ENCODE results near the gene DUSP16. TPM values are rescaled to one million over a fixed set of nuclear protein-coding genes. Genes with fewer than 3 reads are reported as not detected.

Gene DUSP16, protein sequence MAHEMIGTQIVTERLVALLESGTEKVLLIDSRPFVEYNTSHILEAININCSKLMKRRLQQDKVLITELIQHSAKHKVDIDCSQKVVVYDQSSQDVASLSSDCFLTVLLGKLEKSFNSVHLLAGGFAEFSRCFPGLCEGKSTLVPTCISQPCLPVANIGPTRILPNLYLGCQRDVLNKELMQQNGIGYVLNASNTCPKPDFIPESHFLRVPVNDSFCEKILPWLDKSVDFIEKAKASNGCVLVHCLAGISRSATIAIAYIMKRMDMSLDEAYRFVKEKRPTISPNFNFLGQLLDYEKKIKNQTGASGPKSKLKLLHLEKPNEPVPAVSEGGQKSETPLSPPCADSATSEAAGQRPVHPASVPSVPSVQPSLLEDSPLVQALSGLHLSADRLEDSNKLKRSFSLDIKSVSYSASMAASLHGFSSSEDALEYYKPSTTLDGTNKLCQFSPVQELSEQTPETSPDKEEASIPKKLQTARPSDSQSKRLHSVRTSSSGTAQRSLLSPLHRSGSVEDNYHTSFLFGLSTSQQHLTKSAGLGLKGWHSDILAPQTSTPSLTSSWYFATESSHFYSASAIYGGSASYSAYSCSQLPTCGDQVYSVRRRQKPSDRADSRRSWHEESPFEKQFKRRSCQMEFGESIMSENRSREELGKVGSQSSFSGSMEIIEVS
- total RNA-seq (10 to 100 TPM; 44.6 to 72.3 (median 61.0) TPM), total RNA-seq (71.1 to 416 (median 155) reads per million in 29 experiments)
- 36.8 TPM for total RNA-seq (2013)

DNA sequence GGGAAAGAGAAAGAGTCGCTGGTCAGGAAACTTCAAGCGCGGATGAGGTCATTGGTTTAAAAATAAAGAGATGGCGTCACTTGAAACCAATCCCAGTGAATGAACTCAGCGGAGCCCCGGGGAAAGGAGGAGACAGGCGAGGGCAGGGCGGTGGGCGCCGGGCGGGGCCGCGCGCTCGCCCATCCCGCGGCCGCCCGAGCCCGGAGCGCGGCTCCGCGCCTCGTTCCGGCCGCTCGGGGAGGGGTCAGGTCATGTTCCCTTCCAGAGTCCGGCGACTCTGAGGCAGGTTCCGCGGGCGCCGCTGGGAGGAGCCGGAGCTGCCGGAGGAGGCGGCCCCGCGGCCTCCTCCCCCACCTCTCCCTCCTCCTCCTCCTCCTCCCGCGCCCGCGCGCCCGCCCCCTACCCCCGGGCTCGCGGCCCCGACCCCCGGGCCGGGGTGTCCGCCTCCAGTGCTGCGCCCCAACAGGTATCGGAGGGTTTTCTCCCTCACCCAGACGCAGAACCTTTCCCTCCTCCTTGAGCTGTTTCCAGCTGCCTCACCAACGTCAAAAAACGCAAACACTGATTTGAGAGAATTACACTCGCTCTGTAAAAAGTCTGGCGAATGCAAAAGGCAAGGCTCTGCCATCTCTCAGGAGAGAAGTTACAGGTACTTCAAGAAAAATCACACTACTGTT is at the start of gene DUSP16:
TSS of gene DUSP16 (minus strand) at position 279 of the 677 bp plus-strand sequence. CDS start 41,765 bp downstream, outside the sequence.
- no peaks in the 10 kb centered on the region for H3K27me3 Mint-ChIP-seq
- peaks cover 13% of the 10 kb centered on the region for H3K36me3 Mint-ChIP-seq
- Histone ChIP-seq H3K36me3 (ENCODE audit: control insufficient read depth in 2 of 2, extremely low read depth in 1 of 2, insufficient read depth in 1 of 2, low read length in 1 of 2) (no peaks in the 10 kb centered on the region), H3K4me3 (ENCODE audit: control insufficient read depth in 1 of 2, extremely low read depth in 1 of 2, low read length in 1 of 2) (peak within 1 kb of the TSS; percentile 90 to 93), H3K27ac (ENCODE audit: low read length) (peak within 1 kb of the TSS; percentile 100), H3K4me1 (ENCODE audit: control insufficient read depth in 1 of 2, extremely low read depth in 1 of 2, insufficient read depth in 2 of 2, low read length in 2 of 2) (peaks cover 8 to 18% of the 10 kb centered on the region in 2 experiments), H3K9me3 (no peaks in the 10 kb centered on the region), H3K27me3 (replicated peaks in 1 of 2; ENCODE audit: control insufficient read depth in 2 of 2, extremely low read depth in 1 of 2, insufficient read depth in 2 of 2, low read length in 1 of 2) (no peaks in the 10 kb centered on the region)
- POLR2A ChIA-PET: interaction anchor here (0.6 to 1.8 kb wide), 14 partner anchors 9 to 249 kb away, joined by 3 to 9 read pairs (median 5); no protein-coding TSS in a partner anchor
- WGBS (ENCODE audit: insufficient coverage): 0% methylated on average over 17 of the region's 59 CpGs
- peaks cover 37 to 46% (median 40%) of the 10 kb centered on the region in 3 donors for H3K4me1 Mint-ChIP-seq
- peak within 1 kb of the TSS; percentile 92 to 93 for H3K27ac Mint-ChIP-seq
- peaks cover 0 to 6% (median 0%) of the 10 kb centered on the region in 3 donors for H3K9me3 Mint-ChIP-seq
- H3K4me3 Mint-ChIP-seq: peak within 1 kb of the TSS; percentile 83 to 89 (median 85)
- DNase-seq (peak; percentile 55 to 92 (median 77)), ATAC-seq (replicated peaks in 1 of 4) (peak; percentile 66 to 80 (median 69))
- CTCF ChIA-PET: interaction anchor here (0.6 to 2.7 kb wide), 11 partner anchors 44 to 205 kb away, joined by 3 to 14 read pairs (median 8); partner anchors contain the start of gene BORCS5 (in 1 of the 2)

DNA sequence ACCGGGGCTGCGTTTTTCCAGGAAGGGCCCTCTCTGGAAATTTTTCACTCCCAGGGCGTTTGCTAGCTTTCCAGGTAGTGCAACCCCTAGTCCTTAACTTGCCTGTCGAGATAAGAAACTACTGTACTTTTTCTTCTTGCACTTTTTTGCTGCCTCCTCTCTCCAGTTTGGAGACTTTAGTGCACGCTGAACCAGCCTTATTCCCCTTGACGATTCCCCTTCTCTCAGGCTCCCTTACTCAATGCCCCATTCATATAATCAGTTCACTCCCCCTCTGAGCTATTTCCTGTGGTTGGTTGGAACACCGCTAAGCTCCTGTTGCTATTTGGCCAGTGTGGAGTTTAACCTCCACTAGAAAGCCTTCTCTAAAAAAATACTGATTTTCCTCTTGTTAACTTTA is 49.7 kb upstream of the DUSP16 start:
- H3K27me3 ChIP-seq (replicated peaks in 1 of 2; ENCODE audit: control insufficient read depth in 2 of 2, extremely low read depth in 1 of 2, insufficient read depth in 2 of 2, low read length in 1 of 2): no peaks in the 10 kb centered on the region
- H3K9me3 ChIP-seq: no peaks in the 10 kb centered on the region
- Mint-ChIP-seq H3K4me1 (peaks cover 61 to 70% (median 68%) of the 10 kb centered on the region in 3 donors), H3K4me3 (peak overlapping the region; percentile 79 to 96 (median 87)), H3K36me3 (peaks cover 11% of the 10 kb centered on the region), H3K27me3 (no peaks in the 10 kb centered on the region), H3K9me3 (no peaks in the 10 kb centered on the region), H3K27ac (peak overlapping the region; percentile 98 to 99)
- peak overlapping the region; percentile 72 to 94 for H3K4me3 ChIP-seq (ENCODE audit: control insufficient read depth in 1 of 2, extremely low read depth in 1 of 2, low read length in 1 of 2)
- H3K36me3 ChIP-seq (ENCODE audit: control insufficient read depth in 2 of 2, extremely low read depth in 1 of 2, insufficient read depth in 1 of 2, low read length in 1 of 2): no peaks in the 10 kb centered on the region
- DNase-seq (peak in 8 of 35 experiments; percentile 5 to 56 (median 18)), ATAC-seq (replicated peaks in 1 of 4) (peak in 3 of 4 experiments; percentile 17 to 31 (median 19))
- ChIA-PET POLR2A (interaction anchor here (0.5 to 1.6 kb wide), 3 partner anchors 11 to 255 kb away, joined by 3 to 5 read pairs (median 4); partner anchors contain the start of gene BORCS5 (in 1 of the 2)), CTCF (interaction anchor here (0.5 to 2.0 kb wide), 5 partner anchors 20 to 522 kb away, joined by 3 to 7 read pairs (median 4); no protein-coding TSS in a partner anchor)
- WGBS (ENCODE audit: insufficient coverage): 0% methylated on average over 7 of the region's 7 CpGs
- H3K27ac ChIP-seq (ENCODE audit: low read length): peak overlapping the region; percentile 89
- H3K4me1 ChIP-seq (ENCODE audit: control insufficient read depth in 1 of 2, extremely low read depth in 1 of 2, insufficient read depth in 2 of 2, low read length in 2 of 2): peaks cover 32 to 38% of the 10 kb centered on the region in 2 experiments

DNA sequence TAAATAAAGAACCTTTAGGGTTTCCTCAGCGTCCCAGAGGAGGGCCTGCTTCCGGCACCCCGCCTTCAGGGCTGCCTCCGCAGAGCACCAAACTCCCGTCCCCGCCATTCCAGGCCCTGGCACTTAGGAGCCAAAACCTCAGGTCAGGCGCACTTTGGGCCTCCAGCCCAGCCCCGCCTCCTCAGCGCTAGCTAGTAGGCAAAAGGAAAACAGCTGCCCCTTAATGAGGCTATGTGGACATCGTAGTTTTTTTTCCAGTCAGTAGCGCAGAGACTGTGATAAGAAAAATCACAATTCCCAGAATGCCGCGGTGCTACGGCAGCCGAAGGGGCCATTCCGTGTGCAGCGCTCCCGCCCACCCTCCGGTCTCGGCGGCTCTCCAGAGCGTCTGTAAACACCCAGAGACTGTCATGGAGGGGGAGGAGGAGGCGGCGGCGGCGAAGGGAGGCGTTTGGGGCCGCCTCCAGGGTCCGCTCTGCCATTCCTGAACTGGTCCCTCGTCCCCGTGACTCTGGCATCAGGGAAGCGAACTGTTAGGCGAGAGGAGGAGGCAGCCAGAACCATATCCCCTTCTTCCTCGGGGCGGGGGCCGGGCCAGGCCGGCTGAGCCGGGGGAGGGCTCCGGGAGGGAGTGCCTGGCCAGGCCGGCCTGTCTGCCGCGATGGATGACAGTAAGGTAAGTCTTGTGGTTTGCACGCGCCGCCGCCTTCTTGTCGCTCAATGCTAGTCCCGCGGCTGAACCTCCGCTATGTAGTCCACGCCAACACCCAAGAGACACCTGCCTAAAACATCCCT is 49.0 kb upstream of the DUSP16 start, which contains the start of gene CREBL2:
TSS of gene CREBL2 (plus strand) at position 365 of the 795 bp plus-strand sequence. CDS start at position 662, 297 bp downstream.
- WGBS (ENCODE audit: insufficient coverage): 1% methylated on average over 42 of the region's 51 CpGs

DNA sequence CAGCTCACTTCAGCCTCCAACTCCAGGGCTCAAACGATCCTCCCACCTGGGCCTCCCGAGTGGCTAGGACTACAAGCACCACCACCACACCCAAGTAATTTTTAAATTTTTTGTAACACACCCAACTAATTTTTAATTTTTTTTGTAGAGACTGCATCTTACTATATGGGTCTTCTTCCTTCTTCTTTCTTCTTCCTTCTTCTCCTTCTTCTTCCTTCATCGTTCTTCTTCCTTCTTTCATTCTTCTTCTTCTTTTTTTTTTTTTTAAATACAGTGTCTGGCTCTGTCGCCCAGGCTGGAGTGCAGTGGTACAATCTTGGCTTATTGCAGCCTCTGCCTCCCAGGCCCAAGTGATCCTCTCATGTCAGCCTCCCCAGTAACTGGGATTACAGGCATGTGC is 48.0 kb upstream of the DUSP16 start:
- ChIA-PET POLR2A (interaction anchor here in 1 of 2 donors (0.6 kb wide), 1 partner anchor 171 kb away, joined by 4 read pairs; no protein-coding TSS in a partner anchor), CTCF (no interaction called here)
- Mint-ChIP-seq H3K36me3 (peaks cover 11% of the 10 kb centered on the region), H3K27me3 (no peaks in the 10 kb centered on the region), H3K27ac (peak overlapping the region; percentile 98 to 99), H3K4me3 (peak overlapping the region; percentile 79 to 96 (median 87)), H3K4me1 (peaks cover 52 to 62% (median 60%) of the 10 kb centered on the region in 3 donors), H3K9me3 (no peaks in the 10 kb centered on the region)
- no peak overlapping the region for H3K4me3 ChIP-seq (ENCODE audit: control insufficient read depth in 1 of 2, extremely low read depth in 1 of 2, low read length in 1 of 2)
- DNase-seq (no peak), ATAC-seq (replicated peaks in 1 of 4) (no peak)
- peak overlapping the region; percentile 89 for H3K27ac ChIP-seq (ENCODE audit: low read length)
- no peaks in the 10 kb centered on the region for H3K36me3 ChIP-seq (ENCODE audit: control insufficient read depth in 2 of 2, extremely low read depth in 1 of 2, insufficient read depth in 1 of 2, low read length in 1 of 2)
- H3K4me1 ChIP-seq (ENCODE audit: control insufficient read depth in 1 of 2, extremely low read depth in 1 of 2, insufficient read depth in 2 of 2, low read length in 2 of 2): peaks cover 19 to 28% of the 10 kb centered on the region in 2 experiments
- WGBS (ENCODE audit: insufficient coverage): no CpG with 5 or more reads among the region's 4 CpGs
- no peaks in the 10 kb centered on the region for H3K9me3 ChIP-seq
- H3K27me3 ChIP-seq (replicated peaks in 1 of 2; ENCODE audit: control insufficient read depth in 2 of 2, extremely low read depth in 1 of 2, insufficient read depth in 2 of 2, low read length in 1 of 2): no peaks in the 10 kb centered on the region

More for the DNA sequence above, 49.0 kb upstream of the DUSP16 start, which contains the start of gene CREBL2:
- Histone ChIP-seq H3K27ac (ENCODE audit: low read length) (peak within 1 kb of the TSS; percentile 89), H3K9me3 (no peaks in the 10 kb centered on the region), H3K27me3 (replicated peaks in 1 of 2; ENCODE audit: control insufficient read depth in 2 of 2, extremely low read depth in 1 of 2, insufficient read depth in 2 of 2, low read length in 1 of 2) (no peaks in the 10 kb centered on the region), H3K36me3 (ENCODE audit: control insufficient read depth in 2 of 2, extremely low read depth in 1 of 2, insufficient read depth in 1 of 2, low read length in 1 of 2) (no peaks in the 10 kb centered on the region), H3K4me1 (ENCODE audit: control insufficient read depth in 1 of 2, extremely low read depth in 1 of 2, insufficient read depth in 2 of 2, low read length in 2 of 2) (peaks cover 26 to 33% of the 10 kb centered on the region in 2 experiments), H3K4me3 (ENCODE audit: control insufficient read depth in 1 of 2, extremely low read depth in 1 of 2, low read length in 1 of 2) (peak within 1 kb of the TSS; percentile 72 to 94)
- ChIA-PET CTCF (interaction anchor here in 1 of 2 donors (0.6 to 2.0 kb wide), 4 partner anchors 20 to 523 kb away, joined by 3 to 7 read pairs (median 4); no protein-coding TSS in a partner anchor), POLR2A (interaction anchor here (0.6 to 1.6 kb wide), 4 partner anchors 11 to 255 kb away, joined by 3 to 4 read pairs (median 4); partner anchors contain the start of gene BORCS5 (in 1 of the 2))
- H3K4me1 Mint-ChIP-seq: peaks cover 60 to 70% (median 68%) of the 10 kb centered on the region in 3 donors
- H3K27ac Mint-ChIP-seq: peak within 1 kb of the TSS; percentile 98 to 99
- ATAC-seq (replicated peaks in 1 of 4) (peak; percentile 87 to 92 (median 88)), DNase-seq (peak; percentile 68 to 94 (median 85))
- H3K4me3 Mint-ChIP-seq: peak within 1 kb of the TSS; percentile 79 to 96 (median 87)
- no peaks in the 10 kb centered on the region for H3K27me3 Mint-ChIP-seq
- peaks cover 11% of the 10 kb centered on the region for H3K36me3 Mint-ChIP-seq
- no peaks in the 10 kb centered on the region for H3K9me3 Mint-ChIP-seq

DNA sequence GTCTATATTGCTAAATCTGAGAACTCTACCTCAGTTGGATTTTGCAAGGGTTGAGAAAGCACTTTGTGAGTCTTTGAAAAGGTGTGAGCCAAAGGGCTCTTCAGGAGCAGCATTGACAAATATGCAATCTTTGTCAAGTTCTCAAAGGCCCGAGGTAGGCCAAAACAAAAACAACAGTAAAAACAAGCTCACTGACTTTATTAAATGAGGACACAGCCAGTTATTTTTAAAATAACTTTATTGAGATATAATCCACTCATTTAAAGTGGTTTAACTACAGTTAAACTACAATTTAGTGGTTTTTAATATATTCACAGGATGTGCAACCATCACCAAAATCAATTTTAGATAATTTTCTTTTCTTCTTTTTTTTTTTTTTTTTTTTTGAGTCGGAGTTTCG is 47.0 kb upstream of the DUSP16 start:
- Mint-ChIP-seq H3K27me3 (no peaks in the 10 kb centered on the region), H3K4me1 (peaks cover 44 to 54% (median 50%) of the 10 kb centered on the region in 3 donors), H3K4me3 (peak overlapping the region in 1 of 3 donors; percentile 17), H3K36me3 (peaks cover 11% of the 10 kb centered on the region), H3K27ac (peak overlapping the region in 1 of 2 donors; percentile 58), H3K9me3 (no peaks in the 10 kb centered on the region)
- POLR2A ChIA-PET: interaction anchor here (0.6 to 0.7 kb wide), 3 partner anchors 165 to 307 kb away, joined by 3 to 13 read pairs (median 5); no protein-coding TSS in a partner anchor
- ATAC-seq (replicated peaks in 1 of 4) (no peak), DNase-seq (no peak)
- no peak overlapping the region for H3K4me3 ChIP-seq (ENCODE audit: control insufficient read depth in 1 of 2, extremely low read depth in 1 of 2, low read length in 1 of 2)
- no CpG with 5 or more reads among the region's 3 CpGs for WGBS (ENCODE audit: insufficient coverage)
- CTCF ChIA-PET: interaction anchor here (0.7 to 1.2 kb wide), 3 partner anchors 81 to 211 kb away, joined by 3 to 12 read pairs (median 5); no protein-coding TSS in a partner anchor
- H3K36me3 ChIP-seq (ENCODE audit: control insufficient read depth in 2 of 2, extremely low read depth in 1 of 2, insufficient read depth in 1 of 2, low read length in 1 of 2): no peaks in the 10 kb centered on the region
- no peaks in the 10 kb centered on the region for H3K27me3 ChIP-seq (replicated peaks in 1 of 2; ENCODE audit: control insufficient read depth in 2 of 2, extremely low read depth in 1 of 2, insufficient read depth in 2 of 2, low read length in 1 of 2)
- H3K9me3 ChIP-seq: no peaks in the 10 kb centered on the region
- H3K27ac ChIP-seq (ENCODE audit: low read length): no peak overlapping the region
- peaks cover 19 to 20% of the 10 kb centered on the region in 2 experiments for H3K4me1 ChIP-seq (ENCODE audit: control insufficient read depth in 1 of 2, extremely low read depth in 1 of 2, insufficient read depth in 2 of 2, low read length in 2 of 2)
